Transverse colon (tissue), 4 donors: ENCODE data around the gene PSTK. TPM values are rescaled to one million over a fixed set of nuclear protein-coding genes. Genes with fewer than 3 reads are reported as not detected.

ENCODE experiments used
- DNase-seq: peaks from one replicate; pipeline ENCODE4 v3.0.0-alpha.2; 2019
- H3K27ac ChIP-seq, 4 donors: fragments of 200-600 bp; sonication (generic); 2 replicates each; pipeline ENCODE4 v1.5.1; 2016 to 2018; ENCODE audit warnings: inconsistent platforms in 4 of 4
- H3K27me3 ChIP-seq: fragments of 200-600 bp; sonication (generic); 2 replicates; pipeline ENCODE4 v1.5.1; 2017; ENCODE audit warnings: inconsistent platforms
- H3K36me3 ChIP-seq, 4 donors: fragments of 200-600 bp; sonication (generic); 2 replicates each; pipeline ENCODE4 v1.5.1; 2017 to 2019; ENCODE audit warnings: inconsistent platforms in 4 of 4
- H3K4me1 ChIP-seq, 4 donors: fragments of 200-600 bp; sonication (generic); 2 replicates each; pipeline ENCODE4 v1.5.1; 2017 to 2020; ENCODE audit warnings: inconsistent platforms in 4 of 4
- H3K4me3 ChIP-seq, 4 donors: fragments of 200-600 bp; sonication (generic); 1 replicate in 1 of 4; 2 replicates in 3 of 4; pipeline versions ENCODE4 v1.5.1 to v1.6.1; 2017 to 2019; ENCODE audit warnings: inconsistent platforms in 4 of 4
- H3K9me3 ChIP-seq, 2 donors: fragments of 200-600 bp; sonication (generic); 2 replicates each; pipeline ENCODE4 v1.5.1; 2017 to 2019; ENCODE audit warnings: inconsistent platforms in 2 of 2
- CTCF ChIP-seq, 5 experiments: fragments of 200-600 bp in 3 of 5; fragments of 450-650 bp in 2 of 5; sonication (generic) in 3 of 5; IDR thresholded peaks; 1 replicate in 2 of 5; 2 replicates in 3 of 5; pipeline ENCODE4 v1.5.1; 2016 to 2017; ENCODE audit warnings: antibody characterized with exemption in 5 of 5, inconsistent platforms in 3 of 5, mild to moderate bottlenecking in 2 of 5, moderate library complexity in 1 of 5
- EP300 ChIP-seq: sonication (generic); formaldehyde crosslinking; IDR thresholded peaks from one replicate; pipeline ENCODE4 v1.6.1; 2017; ENCODE audit warnings: antibody characterized with exemption, low read depth
- POLR2A ChIP-seq: fragments of 450-650 bp; IDR thresholded peaks from one replicate; pipeline ENCODE4 v1.6.1; 2016; ENCODE audit warnings: antibody characterized with exemption, mild to moderate bottlenecking, moderate library complexity
- POLR2AphosphoS5 ChIP-seq, 3 donors: sonication (generic); formaldehyde crosslinking; IDR thresholded peaks; one replicate each; pipeline ENCODE4 v1.6.1; 2016; ENCODE audit warnings: antibody characterized with exemption in 3 of 3
- WGBS, 2 donors: methylation state at CpG; one replicate each; pipeline ENCODE4 v1.1.5; 2018; ENCODE audit warnings: low coverage in 1 of 2; 5-methylcytosine and 5-hydroxymethylcytosine counted together
- in situ Hi-C, 4 donors: fragments of 200-750 bp; cut with MboI; loops; one replicate each; pipeline versions ENCODE4 v1.15.0 to v1.15.1; 2017; ENCODE audit warnings: low sequenced_read_pairs in 3 of 4, low pct_ligation_motif_present in 1 of 4, low pct_unique_long_range_greater_than_20kb in 1 of 4
- intact Hi-C: fragments of 100-400 bp; cut with DNase I; formaldehyde crosslinking; loops from one replicate; pipeline ENCODE4 v1.15.1; 2023; ENCODE audit warnings: low total_unique reads
- total RNA-seq, 4 donors: library from RNA; depleted of rRNA; stranded (reverse); fragments of >200 nt; gene quantifications; one replicate each; pipeline ENCODE4 v1.1.0, GENCODE V29; 2016

Gene PSTK
- total RNA-seq, 4 donors from 2014 or later = 2.5 to 2.9 TPM; not detected in 2

GRCh38 chr10:122939856-122940543, 40.2 kb upstream of the PSTK start:
- Histone ChIP-seq H3K4me1 (no peaks in the 10 kb centered on the region), H3K36me3 (peaks cover 0 to 17% (median 9%) of the 10 kb centered on the region in 4 donors), H3K4me3 (no peak overlapping the region), H3K9me3 (no peaks in the 10 kb centered on the region), H3K27ac (no peak overlapping the region), H3K27me3 (no peaks in the 10 kb centered on the region)
- intact Hi-C loops (loop anchor here (10.0 kb wide), 1 partner anchor 55 kb away; no protein-coding TSS in a partner anchor), in situ Hi-C loops (no loop called here)
- TF ChIP-seq POLR2A = no peak
- no peak for DNase-seq
- 71 to 87% methylated on average over 1 of the region's 1 CpG for WGBS, 2 donors

DNA sequence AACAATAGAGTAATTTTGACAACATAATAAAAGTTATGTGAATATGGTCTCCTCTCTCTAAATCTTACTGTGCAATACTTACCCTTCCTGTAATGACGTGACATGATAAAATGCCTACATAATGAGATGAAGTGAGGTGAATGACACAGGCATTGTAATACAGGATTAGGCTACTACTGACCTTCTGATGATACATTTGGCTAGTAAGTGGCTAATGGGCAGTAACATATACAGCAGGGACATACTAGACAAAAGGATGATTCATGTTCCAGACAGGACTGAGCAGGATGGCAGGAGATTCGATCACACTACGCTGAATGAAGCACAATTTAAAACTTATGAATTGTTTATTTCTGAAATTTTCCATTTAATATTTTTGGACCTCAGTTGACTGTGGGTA, 30.9 kb upstream of the PSTK start:
- intact Hi-C loops = loop anchor here (10.0 kb wide), 1 partner anchor 64 kb away; no protein-coding TSS in a partner anchor
- in situ Hi-C loops = no loop called here
- H3K27ac ChIP-seq = no peak overlapping the region
- no peak for TF ChIP-seq CTCF (IDR thresholded peaks at IDR 0.05)
- no peak for TF ChIP-seq EP300
- TF ChIP-seq POLR2A = no peak
- no peak for TF ChIP-seq POLR2AphosphoS5 (IDR thresholded peaks at IDR 0.05)
- H3K9me3 ChIP-seq = no peaks in the 10 kb centered on the region
- no peaks in the 10 kb centered on the region for H3K27me3 ChIP-seq
- peaks cover 5 to 20% (median 6%) of the 10 kb centered on the region in 4 donors for H3K4me1 ChIP-seq
- H3K36me3 ChIP-seq = peaks cover 0 to 17% (median 6%) of the 10 kb centered on the region in 4 donors
- WGBS, 2 donors = 89 to 95% methylated on average over 3 of the region's 3 CpGs
- no peak overlapping the region for H3K4me3 ChIP-seq
- no peak for DNase-seq

DNA sequence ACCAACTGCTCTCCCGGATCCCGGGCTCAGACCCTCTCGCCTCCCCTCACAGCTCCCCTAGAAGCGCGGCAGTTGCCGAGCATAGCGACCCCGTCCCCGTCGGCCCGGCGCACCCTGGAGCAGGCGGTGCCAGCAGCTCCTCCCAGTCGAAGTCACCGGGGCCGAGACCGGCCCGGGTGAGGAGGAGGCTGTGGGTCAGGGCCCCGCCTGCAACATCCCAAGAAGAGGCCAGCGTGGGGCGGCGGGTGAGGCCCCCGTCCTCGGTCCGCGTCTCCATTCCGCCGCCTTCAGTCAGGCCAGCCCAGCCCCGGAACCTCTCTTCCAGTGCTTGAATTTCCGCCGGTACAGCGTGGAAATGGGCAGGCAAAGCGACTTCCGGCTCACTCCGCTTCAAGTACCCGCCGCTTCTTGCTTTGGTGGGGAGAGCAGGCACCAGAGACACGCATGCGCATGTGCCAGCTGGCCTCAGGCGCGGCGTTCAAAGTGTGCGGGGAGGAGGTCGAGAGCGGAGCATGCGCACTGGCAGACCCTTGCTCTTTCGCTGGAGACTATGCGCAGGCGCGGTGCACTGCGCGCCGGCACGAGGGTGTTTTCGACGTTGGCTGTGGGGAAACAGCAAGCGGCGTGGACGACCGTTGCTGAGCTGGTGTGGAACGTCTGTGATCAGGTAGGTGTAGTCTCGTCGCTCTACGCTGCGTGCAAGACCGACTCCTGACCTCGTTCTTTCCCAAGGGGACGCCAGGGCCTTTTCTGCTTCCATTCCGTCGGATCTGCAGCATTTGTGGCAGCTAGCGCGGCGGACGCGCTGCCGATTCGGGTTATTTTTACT, 26.1 kb upstream of the PSTK start, which contains the start of gene C10orf88:
Gene C10orf88 (minus strand): TSS at position 326 of the 829 bp plus-strand sequence. CDS start 49 bp downstream, at position 277.
- TF ChIP-seq POLR2AphosphoS5 (IDR thresholded peaks at IDR 0.05) = peak in 2 of 3 donors; percentile 46 to 73
- peak; percentile 40 for TF ChIP-seq POLR2A
- TF ChIP-seq CTCF (IDR thresholded peaks at IDR 0.05) = no peak
- in situ Hi-C loops = no loop called here

GRCh38 chr10:122954731-122955050, 25.5 kb upstream of the PSTK start:
- 76% methylated on average over 13 of the region's 13 CpGs; no CpG with 5 or more reads in 1 of the 2 donors for WGBS, 2 donors
- no peak for DNase-seq
- TF ChIP-seq POLR2A (no peak), CTCF (IDR thresholded peaks at IDR 0.05) (no peak), POLR2AphosphoS5 (IDR thresholded peaks at IDR 0.05) (no peak), EP300 (no peak)
- intact Hi-C loops (no loop called here), in situ Hi-C loops (no loop called here)
- H3K4me1 ChIP-seq = peaks cover 6 to 25% (median 9%) of the 10 kb centered on the region in 4 donors
- H3K4me3 ChIP-seq = peak overlapping the region in 2 of 4 donors; percentile 76 to 94
- no peaks in the 10 kb centered on the region for H3K27me3 ChIP-seq
- H3K36me3 ChIP-seq = no peaks in the 10 kb centered on the region
- H3K9me3 ChIP-seq = no peaks in the 10 kb centered on the region
- no peak overlapping the region for H3K27ac ChIP-seq

More for the DNA sequence above, 26.1 kb upstream of the PSTK start, which contains the start of gene C10orf88:
- Histone ChIP-seq H3K9me3 (no peaks in the 10 kb centered on the region), H3K36me3 (no peaks in the 10 kb centered on the region), H3K27ac (peak within 1 kb of the TSS; percentile 80 to 85 (median 80)), H3K4me3 (peak within 1 kb of the TSS; percentile 61 to 94 (median 80)), H3K4me1 (peaks cover 6 to 25% (median 9%) of the 10 kb centered on the region in 4 donors), H3K27me3 (no peaks in the 10 kb centered on the region)
- WGBS, 2 donors = 0 to 14% methylated on average over 11 to 69 of the region's 77 CpGs
- DNase-seq = peak; percentile 97
- intact Hi-C loops = no loop called here
